Endodermal cell (in vitro differentiated cells): ENCODE measurements around the gene MPP2. TPM values are rescaled to one million over a fixed set of nuclear protein-coding genes. Genes with fewer than 3 reads are reported as not detected.

ENCODE experiments used
- DNase-seq: peaks from one replicate; pipeline ENCODE4 v3.0.0-alpha.2; 2017
- H3K27ac ChIP-seq: 2 replicates; pipeline ENCODE4 v1.5.1; 2013; ENCODE audit warnings: mild to moderate bottlenecking, low read depth, low read length, moderate library complexity
- H3K27me3 ChIP-seq: 2 replicates; pipeline ENCODE4 v1.6.1; 2013; ENCODE audit warnings: mild to moderate bottlenecking, low read length, moderate library complexity; ENCODE audit not compliant: insufficient read depth, control insufficient read depth, poor library complexity, severe bottlenecking
- H3K36me3 ChIP-seq: 2 replicates; pipeline ENCODE4 v1.7.0; 2013; ENCODE audit warnings: mild to moderate bottlenecking, low read length, moderate library complexity; ENCODE audit not compliant: control insufficient read depth, insufficient read depth
- H3K4me1 ChIP-seq: one replicate; pipeline ENCODE4 v1.7.0; 2013; ENCODE audit warnings: low read length; ENCODE audit not compliant: control insufficient read depth, insufficient read depth
- H3K4me3 ChIP-seq: 2 replicates; pipeline ENCODE4 v1.5.1; 2013; ENCODE audit warnings: mild to moderate bottlenecking, low read length, moderate library complexity
- H3K9ac ChIP-seq: 2 replicates; pipeline ENCODE4 v1.6.1; 2013; ENCODE audit warnings: mild to moderate bottlenecking, low read length, moderate library complexity; ENCODE audit not compliant: poor library complexity, severe bottlenecking; ENCODE audit errors: extremely low read depth
- H3K9me3 ChIP-seq: 2 replicates; pipeline ENCODE4 v1.6.1; 2013; ENCODE audit warnings: mild to moderate bottlenecking, low read length, moderate library complexity; ENCODE audit not compliant: control insufficient read depth
- H3K27ac Mint-ChIP-seq: 2 replicates; pipeline ENCODE4 v1.8.0; 2020; ENCODE audit warnings: mixed read lengths
- H3K27me3 Mint-ChIP-seq: 2 replicates; pipeline ENCODE4 v1.8.0; 2021; ENCODE audit warnings: mild to moderate bottlenecking, mixed read lengths; ENCODE audit not compliant: insufficient read depth
- H3K36me3 Mint-ChIP-seq: 2 replicates; pipeline ENCODE4 v1.8.0; 2020; ENCODE audit warnings: low read depth, mixed read lengths
- H3K4me1 Mint-ChIP-seq: 2 replicates; pipeline ENCODE4 v1.8.0; 2020; ENCODE audit warnings: mixed read lengths
- H3K4me3 Mint-ChIP-seq: 2 replicates; pipeline ENCODE4 v1.8.0; 2020; ENCODE audit warnings: mild to moderate bottlenecking, moderate library complexity, mixed read lengths
- H3K9me3 Mint-ChIP-seq: 2 replicates; pipeline ENCODE4 v1.8.0; 2020; ENCODE audit warnings: mild to moderate bottlenecking, mixed read lengths
- WGBS, 2 experiments: methylation state at CpG; one replicate each; pipeline versions ENCODE4 v1.1.5 to v1.1.7; 2013; ENCODE audit warnings: missing lambda C conversion rate in 2 of 2, mixed read lengths in 1 of 2; ENCODE audit not compliant: insufficient coverage in 1 of 2, insufficient read length in 1 of 2; 5-methylcytosine and 5-hydroxymethylcytosine counted together
- total RNA-seq, 2 donors: library from RNA; stranded (reverse); fragmentation: NEBNext Ultra II Directional in 1 of 2; extraction: Animal tissue kit (Norgen Biotek cat#: 25700) in 1 of 2; gene quantifications; 2 replicates in 1 of 2; 3 replicates in 1 of 2; pipeline ENCODE4 v1.2.1, GENCODE V29; 2021
- TF ChIP-seq, protein P1 (sequence below): fragments of 200-600 bp; sonication (generic); conservative IDR thresholded peaks from 2 replicates; pipeline ENCODE4 v1.5.0; 2021; ENCODE audit warnings: antibody characterized with exemption, mild to moderate bottlenecking

Gene MPP2
- total RNA-seq, 2 donors from 2014 or later, result 16.2 to 18.3 TPM

DNA sequence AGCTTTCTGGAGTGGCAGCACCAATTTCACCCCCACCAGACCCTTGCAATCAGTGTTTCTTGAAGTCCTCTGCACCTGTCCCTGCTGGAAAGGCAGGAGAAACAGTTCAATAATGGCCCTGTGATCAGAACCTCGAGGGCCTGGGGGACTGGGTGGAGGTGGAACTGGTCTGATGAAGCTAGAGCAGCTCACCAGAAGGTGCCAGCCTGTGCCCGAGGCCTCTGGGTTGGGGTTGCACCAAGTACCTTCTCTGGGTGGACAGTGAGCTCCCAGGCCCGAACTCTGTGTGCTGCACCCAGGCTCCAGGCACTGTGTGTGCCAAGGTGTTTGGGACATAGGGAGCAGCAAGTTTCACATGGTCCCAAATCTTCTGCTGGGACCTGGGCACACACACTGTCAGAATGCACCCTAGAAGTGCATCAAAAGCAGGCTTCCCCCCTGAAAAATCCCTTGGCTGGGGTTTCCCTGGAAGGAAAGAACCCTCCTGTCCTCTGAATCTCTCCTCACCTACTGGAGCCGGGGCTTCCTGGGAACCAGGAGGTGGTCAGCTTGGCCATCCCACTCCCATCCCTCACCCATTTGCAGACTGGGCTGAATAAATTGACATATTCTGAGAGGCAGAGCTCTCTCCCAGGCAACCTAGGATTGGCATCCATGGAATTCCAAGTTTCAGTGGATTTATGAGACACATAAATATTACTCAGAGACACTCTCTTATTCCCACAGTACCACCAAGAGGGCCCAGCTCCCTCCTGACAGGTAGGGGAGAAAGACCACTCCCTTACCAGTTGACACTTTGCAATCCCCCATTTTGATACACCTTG lies 43.0 kb downstream of the MPP2 start:
- Mint-ChIP-seq H3K27ac (no peak overlapping the region), H3K36me3 (no peaks in the 10 kb centered on the region), H3K9me3 (no peaks in the 10 kb centered on the region), H3K4me3 (no peak overlapping the region), H3K27me3 (peaks cover 13% of the 10 kb centered on the region), H3K4me1 (no peaks in the 10 kb centered on the region)
- no peak overlapping the region for H3K4me3 ChIP-seq
- H3K9me3 ChIP-seq, result no peaks in the 10 kb centered on the region
- H3K27ac ChIP-seq, result no peak overlapping the region
- WGBS, 2 experiments, result 84 to 100% methylated on average over 1 to 4 of the region's 4 CpGs
- peak; percentile 33 for DNase-seq
- TF ChIP-seq, protein P1, sequence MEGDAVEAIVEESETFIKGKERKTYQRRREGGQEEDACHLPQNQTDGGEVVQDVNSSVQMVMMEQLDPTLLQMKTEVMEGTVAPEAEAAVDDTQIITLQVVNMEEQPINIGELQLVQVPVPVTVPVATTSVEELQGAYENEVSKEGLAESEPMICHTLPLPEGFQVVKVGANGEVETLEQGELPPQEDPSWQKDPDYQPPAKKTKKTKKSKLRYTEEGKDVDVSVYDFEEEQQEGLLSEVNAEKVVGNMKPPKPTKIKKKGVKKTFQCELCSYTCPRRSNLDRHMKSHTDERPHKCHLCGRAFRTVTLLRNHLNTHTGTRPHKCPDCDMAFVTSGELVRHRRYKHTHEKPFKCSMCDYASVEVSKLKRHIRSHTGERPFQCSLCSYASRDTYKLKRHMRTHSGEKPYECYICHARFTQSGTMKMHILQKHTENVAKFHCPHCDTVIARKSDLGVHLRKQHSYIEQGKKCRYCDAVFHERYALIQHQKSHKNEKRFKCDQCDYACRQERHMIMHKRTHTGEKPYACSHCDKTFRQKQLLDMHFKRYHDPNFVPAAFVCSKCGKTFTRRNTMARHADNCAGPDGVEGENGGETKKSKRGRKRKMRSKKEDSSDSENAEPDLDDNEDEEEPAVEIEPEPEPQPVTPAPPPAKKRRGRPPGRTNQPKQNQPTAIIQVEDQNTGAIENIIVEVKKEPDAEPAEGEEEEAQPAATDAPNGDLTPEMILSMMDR, result no peak
- no peaks in the 10 kb centered on the region for H3K27me3 ChIP-seq
- no peak overlapping the region for H3K9ac ChIP-seq
- no peaks in the 10 kb centered on the region for H3K36me3 ChIP-seq
- H3K4me1 ChIP-seq, result no peaks in the 10 kb centered on the region

GRCh38 chr17:43861960-43862359 lies 45.4 kb downstream of the MPP2 start:
- Histone ChIP-seq H3K27me3 (no peaks in the 10 kb centered on the region), H3K27ac (no peak overlapping the region), H3K4me3 (no peak overlapping the region), H3K36me3 (no peaks in the 10 kb centered on the region), H3K4me1 (no peaks in the 10 kb centered on the region), H3K9me3 (no peaks in the 10 kb centered on the region), H3K9ac (no peak overlapping the region)
- peaks cover under 1% of the 10 kb centered on the region for H3K27me3 Mint-ChIP-seq
- DNase-seq, result peak; percentile 40
- TF ChIP-seq, protein P1, result no peak
- no peak overlapping the region for H3K27ac Mint-ChIP-seq
- no peaks in the 10 kb centered on the region for H3K36me3 Mint-ChIP-seq
- no peak overlapping the region for H3K4me3 Mint-ChIP-seq
- 91 to 95% methylated on average over 7 to 9 of the region's 9 CpGs for WGBS, 2 experiments
- H3K4me1 Mint-ChIP-seq, result no peaks in the 10 kb centered on the region
- peaks cover 5% of the 10 kb centered on the region for H3K9me3 Mint-ChIP-seq

GRCh38 chr17:43860927-43861622 lies 46.3 kb downstream of the MPP2 start:
- Mint-ChIP-seq H3K4me3 (no peak overlapping the region), H3K36me3 (no peaks in the 10 kb centered on the region), H3K4me1 (no peaks in the 10 kb centered on the region), H3K27ac (no peak overlapping the region), H3K27me3 (no peaks in the 10 kb centered on the region), H3K9me3 (peaks cover 5% of the 10 kb centered on the region)
- 92 to 100% methylated on average over 2 to 9 of the region's 9 CpGs for WGBS, 2 experiments
- H3K4me1 ChIP-seq, result no peaks in the 10 kb centered on the region
- no peaks in the 10 kb centered on the region for H3K36me3 ChIP-seq
- H3K9ac ChIP-seq, result no peak overlapping the region
- TF ChIP-seq, protein P1, result no peak
- no peak overlapping the region for H3K4me3 ChIP-seq
- no peaks in the 10 kb centered on the region for H3K9me3 ChIP-seq
- no peak for DNase-seq
- H3K27ac ChIP-seq, result peak overlapping the region; percentile 10
- no peaks in the 10 kb centered on the region for H3K27me3 ChIP-seq
